22Rv1 (cell line): Measurements from ENCODE around the gene ESYT1.

Experiments used
- CTCF ChIP-seq: fragments of 450-650 bp; IDR thresholded peaks from 2 replicates; pipeline ENCODE4 v1.5.1; 2017; ENCODE audit warnings: mild to moderate bottlenecking
- ZFX ChIP-seq: fragments of 450-650 bp; IDR thresholded peaks from 2 replicates; pipeline ENCODE4 v1.6.1; 2017; ENCODE audit warnings: antibody characterized with exemption, borderline replicate concordance

- no peak for TF ChIP-seq CTCF
- no peak for TF ChIP-seq ZFX
These were observed 49.6 kb upstream of the ESYT1 start for GRCh38 chr12:56078427-56078826.
